ENCODE data around the gene ALOX15B.

DNA sequence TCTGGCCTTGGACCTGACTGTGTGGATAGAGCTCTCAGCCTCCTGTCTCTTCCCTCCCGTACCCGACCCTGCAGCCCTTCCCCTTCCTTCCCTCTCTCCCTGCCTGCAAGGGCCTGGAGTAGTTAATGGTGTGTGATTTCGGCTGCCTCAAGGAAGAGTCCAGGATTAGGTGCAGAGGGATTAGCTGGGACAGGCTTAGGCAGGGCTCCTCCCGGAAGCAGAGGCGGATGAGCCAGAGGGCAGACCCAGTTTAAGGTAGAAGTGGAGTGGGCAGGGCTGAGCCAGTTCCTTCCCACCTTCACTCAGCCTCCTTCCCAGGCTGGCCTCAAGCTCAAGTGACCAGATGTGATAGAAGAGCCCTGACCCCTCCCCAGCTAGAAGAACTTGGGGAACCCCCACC is 19.7 kb upstream of the ALOX15B start:
- no peak for TF ChIP-seq EGR1 (IDR thresholded peaks at IDR 0.05; ENCODE audit: borderline replicate concordance in 1 of 2, low read depth in 2 of 2, low read length in 2 of 2)
- no peak for TF ChIP-seq CTCF (IDR thresholded peaks at IDR 0.05 in 2 of 3, conservative IDR thresholded peaks at IDR 0.05 in 1 of 3; ENCODE audit: control insufficient read depth in 2 of 3, extremely low read depth in 1 of 3, insufficient read depth in 1 of 3, low read depth in 3 of 3, low read length in 3 of 3)
- TF ChIP-seq, protein P1, sequence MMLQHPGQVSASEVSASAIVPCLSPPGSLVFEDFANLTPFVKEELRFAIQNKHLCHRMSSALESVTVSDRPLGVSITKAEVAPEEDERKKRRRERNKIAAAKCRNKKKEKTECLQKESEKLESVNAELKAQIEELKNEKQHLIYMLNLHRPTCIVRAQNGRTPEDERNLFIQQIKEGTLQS (IDR thresholded peaks at IDR 0.05; ENCODE audit: borderline replicate concordance, extremely low read depth, low read depth, low read length) = no peak
- TF ChIP-seq SPI1 (IDR thresholded peaks at IDR 0.05; ENCODE audit: borderline replicate concordance, insufficient read depth, low read depth, low read length) = no peak
- no peak for TF ChIP-seq CREB1 (IDR thresholded peaks at IDR 0.05; ENCODE audit: low read depth)
- no peak for TF ChIP-seq CHD1 (IDR thresholded peaks at IDR 0.05; ENCODE audit: low read depth, low read length)
- TF ChIP-seq POLR2AphosphoS2 (IDR thresholded peaks at IDR 0.05; ENCODE audit: low read depth, low read length) = no peak
- TF ChIP-seq, protein P2, sequence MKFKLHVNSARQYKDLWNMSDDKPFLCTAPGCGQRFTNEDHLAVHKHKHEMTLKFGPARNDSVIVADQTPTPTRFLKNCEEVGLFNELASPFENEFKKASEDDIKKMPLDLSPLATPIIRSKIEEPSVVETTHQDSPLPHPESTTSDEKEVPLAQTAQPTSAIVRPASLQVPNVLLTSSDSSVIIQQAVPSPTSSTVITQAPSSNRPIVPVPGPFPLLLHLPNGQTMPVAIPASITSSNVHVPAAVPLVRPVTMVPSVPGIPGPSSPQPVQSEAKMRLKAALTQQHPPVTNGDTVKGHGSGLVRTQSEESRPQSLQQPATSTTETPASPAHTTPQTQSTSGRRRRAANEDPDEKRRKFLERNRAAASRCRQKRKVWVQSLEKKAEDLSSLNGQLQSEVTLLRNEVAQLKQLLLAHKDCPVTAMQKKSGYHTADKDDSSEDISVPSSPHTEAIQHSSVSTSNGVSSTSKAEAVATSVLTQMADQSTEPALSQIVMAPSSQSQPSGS (IDR thresholded peaks at IDR 0.05; ENCODE audit: low read length) = no peak
